GM19395 (cell line): Measurements from ENCODE around the gene IDUA.

ENCODE experiments used
- ATAC-seq: cut with Tn5 transposase; IDR thresholded peaks from one replicate; pipeline ENCODE4 v1.9.1; 2021; ENCODE audit warnings: mild to moderate bottlenecking, moderate library complexity; ENCODE audit not compliant: unreplicated experiment

The IDUA gene

DNA sequence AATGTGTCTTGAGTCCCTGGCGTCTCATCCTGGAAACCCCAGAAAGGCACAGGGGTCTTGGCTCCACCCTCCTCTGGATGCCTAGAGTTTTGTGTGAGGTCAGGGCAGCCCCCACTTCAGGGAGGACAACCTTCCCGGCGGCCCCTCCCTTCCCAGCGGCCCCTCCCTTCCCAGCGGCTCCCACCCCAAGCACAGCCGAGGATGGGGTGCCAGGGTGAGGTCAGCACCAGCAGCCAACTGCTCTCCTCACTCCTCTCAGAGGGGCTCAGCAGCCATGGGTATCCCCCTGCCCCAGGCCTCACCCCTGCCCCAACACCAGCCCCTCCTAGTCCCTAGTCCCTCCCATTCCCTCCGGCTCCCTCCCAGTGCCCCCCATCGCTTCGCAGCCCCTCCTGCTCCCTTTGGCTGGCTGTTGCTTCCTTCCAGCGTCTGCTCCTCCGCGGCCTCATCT is 30.9 kb upstream of the IDUA start:
- ATAC-seq: no peak

DNA sequence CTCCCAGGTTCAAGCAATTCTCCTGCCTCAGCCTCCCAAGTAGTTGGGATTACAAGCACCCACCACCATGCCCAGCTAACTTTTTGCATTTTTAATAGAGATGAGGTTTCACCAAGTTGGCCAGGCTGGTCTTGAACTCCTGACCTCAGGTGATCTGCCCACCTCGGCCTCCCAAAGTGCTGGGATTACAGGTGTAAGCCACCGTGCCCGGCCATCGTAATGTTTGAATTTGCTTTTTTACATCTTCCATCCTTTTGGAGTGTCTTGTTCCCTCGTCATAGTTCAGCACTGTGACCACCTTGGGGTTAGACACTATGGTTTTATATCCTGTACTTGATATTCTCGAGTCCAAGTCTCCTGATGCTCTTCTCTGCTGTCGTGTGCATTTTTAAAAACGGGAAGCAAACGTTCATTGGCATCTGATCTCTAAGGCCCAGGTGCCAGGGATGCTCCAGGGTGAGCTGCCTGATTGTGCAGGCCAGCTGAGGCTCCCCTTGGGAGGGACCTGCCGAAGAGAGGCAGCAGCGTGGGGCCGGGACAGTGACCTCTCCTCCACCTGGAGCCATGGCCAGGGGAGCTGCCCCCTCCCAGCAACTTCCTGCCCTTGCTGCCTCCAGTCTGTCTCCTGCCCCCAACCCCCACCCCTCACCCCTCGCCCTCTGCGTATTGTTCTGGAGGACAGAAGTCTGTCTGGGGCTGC is 30.2 kb upstream of the IDUA start:
- ATAC-seq: no peak

DNA sequence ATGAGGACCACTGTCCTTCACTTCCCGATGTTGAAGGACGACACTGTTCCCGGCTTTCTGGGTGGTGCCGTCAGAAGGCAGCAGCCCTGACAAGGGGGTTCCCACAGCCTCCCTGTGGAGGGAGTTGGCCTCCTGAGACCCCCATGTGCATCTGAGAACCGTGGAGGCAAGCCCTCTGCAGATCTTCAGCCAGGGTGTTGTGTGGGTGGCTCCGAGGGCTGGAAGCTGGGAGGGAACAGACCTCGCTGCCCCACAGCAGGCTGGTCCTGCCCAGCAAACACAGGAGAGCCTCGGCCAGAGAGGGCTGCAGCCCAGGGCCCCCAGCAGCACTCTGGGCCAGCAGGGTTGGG is 29.6 kb upstream of the IDUA start:
- ATAC-seq: no peak

DNA sequence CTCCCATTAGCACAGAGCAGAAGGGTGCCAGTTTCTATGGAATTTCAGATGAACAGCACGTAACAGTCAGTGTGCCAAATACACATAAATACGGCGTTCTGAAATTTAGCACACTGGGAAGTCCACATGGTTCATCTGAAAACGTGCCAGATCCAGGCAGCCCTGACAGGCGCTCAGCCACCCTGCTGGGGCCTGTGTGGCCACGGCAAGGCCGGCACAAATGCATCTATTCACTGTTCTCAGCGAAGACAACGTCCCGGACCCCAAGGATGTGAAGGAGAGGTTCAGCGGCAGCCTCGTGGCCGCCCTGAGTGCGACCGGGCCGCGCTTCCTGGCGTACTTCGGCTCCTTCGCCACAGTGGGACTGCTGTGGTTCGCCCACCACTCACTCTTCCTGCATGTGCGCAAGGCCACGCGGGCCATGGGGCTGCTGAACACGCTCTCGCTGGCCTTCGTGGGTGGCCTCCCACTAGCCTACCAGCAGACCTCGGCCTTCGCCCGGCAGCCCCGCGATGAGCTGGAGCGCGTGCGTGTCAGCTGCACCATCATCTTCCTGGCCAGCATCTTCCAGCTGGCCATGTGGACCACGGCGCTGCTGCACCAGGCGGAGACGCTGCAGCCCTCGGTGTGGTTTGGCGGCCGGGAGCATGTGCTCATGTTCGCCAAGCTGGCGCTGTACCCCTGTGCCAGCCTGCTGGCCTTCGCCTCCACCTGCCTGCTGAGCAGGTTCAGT is 29.1 kb upstream of the IDUA start:
- no peak for ATAC-seq

DNA sequence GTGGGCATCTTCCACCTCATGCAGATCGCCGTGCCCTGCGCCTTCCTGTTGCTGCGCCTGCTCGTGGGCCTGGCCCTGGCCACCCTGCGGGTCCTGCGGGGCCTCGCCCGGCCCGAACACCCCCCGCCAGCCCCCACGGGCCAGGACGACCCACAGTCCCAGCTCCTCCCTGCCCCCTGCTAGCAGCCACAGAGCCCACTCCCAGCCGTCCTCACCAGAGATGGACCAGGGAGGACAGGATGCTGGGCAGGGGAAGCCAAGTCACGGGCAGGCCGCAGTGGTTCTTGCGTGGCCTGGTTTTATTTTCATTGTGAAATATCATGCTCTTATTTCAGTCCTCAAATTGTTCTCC is 28.6 kb upstream of the IDUA start:
- ATAC-seq: no peak

DNA sequence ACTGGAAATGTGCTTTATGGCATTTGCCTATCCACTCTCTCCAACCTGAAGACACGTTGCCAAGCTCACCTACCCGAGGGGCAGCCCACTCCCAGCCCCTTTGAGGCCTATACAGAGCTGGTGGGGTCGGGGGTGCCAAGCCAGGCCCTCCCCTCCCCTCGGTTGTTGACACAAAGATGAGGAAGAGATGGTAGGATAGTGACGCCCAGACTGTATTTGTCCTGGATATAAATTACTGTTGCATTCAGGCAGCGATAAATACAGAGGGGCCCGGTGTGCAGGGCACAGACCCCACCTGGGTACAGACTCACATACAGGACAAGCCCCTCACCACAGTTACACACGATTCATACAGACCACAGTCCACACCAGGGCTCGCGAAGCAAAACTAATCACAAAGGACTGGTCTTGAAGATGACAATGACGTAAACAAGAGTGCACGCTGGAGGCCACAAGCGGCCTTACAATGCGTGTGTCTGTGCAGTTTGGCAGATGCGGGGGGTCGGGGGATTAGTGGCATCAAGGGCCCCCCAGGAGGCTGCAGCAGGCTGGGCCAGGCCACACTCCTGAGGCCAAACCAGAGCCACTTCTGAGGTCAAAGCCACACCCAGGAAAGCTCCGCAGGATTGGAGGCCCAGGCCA is 28.0 kb upstream of the IDUA start:
- no peak for ATAC-seq

DNA sequence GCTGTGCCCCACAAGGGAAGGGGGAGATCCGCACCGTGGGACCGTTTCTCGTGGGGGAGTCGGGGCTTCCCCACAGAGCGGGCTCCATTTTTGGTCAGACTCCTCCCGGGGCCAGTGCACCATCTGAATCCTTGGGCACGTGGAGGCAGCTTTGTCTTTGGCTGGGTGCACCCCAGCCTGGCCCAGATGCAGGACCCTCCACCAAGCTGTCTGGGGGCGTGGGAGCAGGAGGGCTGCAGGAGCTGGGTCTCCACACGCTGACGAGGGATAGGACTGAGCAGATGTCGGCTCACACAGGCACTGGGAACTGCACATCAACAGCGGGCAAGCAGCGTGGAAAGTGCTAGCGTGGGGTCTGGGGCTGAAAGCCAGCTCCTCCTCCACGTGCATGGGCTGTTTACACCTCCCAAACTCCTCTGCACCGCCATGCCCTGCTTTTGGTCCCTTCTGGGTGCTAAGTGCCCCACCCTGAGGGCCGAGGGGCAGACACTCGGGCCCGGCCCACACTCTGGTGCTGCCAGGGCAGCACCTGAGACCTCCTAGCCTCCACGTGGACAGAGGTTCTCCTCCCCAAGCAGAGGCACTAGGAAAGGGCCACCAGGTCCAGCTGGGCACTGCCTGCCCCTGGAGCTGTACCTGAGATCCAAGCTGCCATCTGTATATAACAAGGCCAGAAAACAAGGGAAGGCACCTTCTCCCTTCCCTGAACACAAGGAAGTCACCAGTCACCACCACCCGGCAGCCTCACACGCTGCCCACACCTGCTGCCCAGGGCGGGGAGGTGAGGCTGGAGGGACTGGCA is 27.3 kb upstream of the IDUA start:
- no peak for ATAC-seq

DNA sequence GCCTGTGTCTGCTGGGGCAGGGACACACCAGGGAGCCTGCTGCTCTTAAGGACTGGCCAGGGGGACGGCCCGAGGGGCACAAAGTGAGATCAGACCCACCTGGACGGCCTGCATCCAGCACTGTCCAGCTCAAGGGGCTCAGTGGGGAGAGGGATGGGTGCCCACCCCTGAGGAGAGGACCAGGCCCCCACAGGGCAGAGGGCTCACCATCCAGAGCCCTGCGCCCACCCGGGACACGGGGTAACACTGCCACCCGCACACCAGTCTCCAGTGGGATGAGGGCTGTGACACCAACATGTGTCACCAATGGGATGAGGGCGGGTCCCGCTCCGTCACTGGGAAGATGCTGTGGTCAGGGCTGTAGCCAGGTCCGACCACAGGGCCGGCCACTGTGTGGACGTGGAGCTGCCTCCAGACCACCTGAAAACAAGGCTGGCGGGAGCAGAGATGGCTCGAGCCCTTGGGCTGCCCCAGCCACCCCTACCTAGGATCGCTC is 26.7 kb upstream of the IDUA start:
- no peak for ATAC-seq

DNA sequence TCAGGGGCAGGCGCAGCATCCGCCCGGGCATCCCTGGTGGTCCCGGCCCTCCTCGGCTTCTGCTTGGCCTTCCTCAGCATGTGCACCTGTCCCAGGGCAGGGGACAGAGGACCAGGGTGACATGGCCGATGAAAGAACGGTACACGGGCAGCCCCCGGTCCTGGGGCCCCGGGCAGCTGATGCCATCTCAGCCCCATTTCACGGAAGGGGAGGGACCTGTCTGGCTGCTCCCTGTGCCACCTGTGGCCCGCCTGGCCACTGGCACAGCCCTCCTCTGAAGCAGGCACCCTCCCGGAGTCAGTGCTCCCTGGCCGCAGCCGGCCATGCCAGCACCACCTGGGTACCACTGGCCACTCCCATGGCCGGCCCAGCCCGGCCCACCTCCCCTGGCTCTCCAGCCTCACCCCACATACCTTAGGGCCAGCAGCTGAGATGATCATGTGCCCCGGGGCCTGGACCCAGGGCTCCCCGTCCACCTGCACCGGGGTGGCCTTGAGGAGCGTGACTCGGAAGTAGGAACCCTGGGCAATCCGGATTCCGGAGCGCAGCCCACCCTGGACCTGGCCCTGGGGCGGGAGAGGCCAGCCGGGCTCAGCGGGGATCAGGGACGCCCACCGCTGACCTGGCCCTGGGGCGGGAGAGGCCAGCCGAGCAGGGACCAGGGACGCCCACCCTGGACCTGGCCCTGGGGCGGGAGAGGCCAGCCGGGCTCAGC is 26.1 kb upstream of the IDUA start:
- no peak for ATAC-seq

DNA sequence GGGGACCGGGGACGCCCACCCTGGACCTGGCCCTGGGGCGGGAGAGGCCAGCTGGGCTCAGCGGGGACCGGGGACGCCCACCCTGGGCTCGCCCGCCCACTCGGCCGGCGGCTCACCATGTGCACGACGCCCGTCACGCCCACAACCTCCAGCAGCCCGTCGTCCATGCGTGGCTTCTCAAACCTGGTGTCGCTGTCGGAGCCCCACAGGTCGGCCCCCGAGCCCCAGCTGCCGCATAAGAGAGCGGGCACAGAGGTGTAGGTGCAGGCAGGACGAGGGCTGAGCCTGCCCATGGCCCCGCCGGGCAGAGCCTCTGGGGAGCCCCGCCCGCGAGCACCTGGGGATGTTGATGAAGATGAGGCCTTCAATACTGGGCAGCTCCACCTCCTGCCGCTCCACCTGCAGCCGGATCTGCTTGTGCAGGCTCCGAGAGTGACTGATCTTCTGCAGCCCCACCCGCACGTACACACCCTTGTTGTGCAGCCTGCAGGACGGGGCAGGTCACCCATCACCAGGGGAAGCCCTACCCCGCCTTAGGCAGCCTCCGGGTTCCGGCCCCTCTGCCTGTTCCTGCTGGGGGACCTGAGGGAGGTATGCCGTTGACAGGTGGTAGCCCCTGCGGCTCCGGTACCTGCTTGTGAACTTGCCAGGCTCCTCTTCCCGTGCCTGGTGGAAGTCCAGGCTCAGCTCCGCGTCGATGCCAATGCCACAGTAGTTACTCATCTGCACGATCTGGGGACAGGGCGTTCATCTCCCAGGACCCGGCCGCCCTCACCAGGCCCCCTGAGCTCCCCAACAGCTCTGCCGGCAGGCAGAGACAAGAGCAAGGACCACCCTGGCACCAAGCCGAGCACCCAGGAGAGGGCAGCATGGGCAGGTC is 25.3 kb upstream of the IDUA start:
- ATAC-seq: no peak

DNA sequence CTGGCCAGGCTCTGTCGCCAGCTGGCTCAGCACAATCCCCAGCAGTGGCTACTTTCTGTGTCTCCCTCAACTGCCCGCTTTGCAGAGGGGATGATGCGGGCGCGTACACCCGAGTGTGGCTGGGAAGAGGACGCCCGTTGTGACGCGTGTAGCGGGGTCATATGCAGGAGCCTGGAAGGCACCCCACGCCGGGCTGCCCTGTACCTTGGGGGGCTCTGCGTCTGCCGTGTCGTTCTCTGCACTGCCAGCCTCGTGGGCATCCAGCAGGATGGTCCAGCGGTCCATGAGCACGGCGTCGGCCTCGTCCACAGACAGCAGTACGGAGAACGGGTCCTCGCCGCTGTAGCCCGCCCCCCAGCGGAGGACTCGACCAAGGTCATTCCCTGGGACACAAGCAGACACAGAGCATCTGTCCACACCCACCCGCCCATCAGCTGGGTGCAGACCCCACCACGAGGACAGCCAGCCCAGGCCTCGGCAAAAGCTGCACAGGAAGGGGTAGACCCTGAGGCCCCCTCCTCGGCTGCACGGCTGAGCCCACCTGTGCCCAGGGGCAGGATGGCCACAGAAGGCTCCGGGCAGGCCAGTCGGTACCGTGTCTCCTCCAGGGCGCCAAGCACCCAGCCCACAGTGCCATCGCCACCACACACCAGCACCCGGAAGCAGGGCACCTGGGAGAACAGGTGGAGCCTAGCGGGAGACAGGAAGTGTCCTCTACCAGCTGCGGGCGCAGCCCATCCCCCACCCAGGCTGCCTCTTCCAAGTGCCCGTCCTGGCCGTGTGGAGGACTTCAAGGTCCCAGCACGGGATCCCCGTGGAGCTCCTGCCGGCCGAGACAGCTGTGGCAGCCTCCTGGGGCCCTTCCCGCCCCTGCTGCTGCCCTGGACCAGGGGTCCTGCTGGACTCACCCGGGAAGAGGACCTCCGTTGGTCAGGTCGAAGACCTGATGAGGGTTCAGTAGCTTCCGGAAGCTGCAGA is 24.3 kb upstream of the IDUA start:
- ATAC-seq: no peak

DNA sequence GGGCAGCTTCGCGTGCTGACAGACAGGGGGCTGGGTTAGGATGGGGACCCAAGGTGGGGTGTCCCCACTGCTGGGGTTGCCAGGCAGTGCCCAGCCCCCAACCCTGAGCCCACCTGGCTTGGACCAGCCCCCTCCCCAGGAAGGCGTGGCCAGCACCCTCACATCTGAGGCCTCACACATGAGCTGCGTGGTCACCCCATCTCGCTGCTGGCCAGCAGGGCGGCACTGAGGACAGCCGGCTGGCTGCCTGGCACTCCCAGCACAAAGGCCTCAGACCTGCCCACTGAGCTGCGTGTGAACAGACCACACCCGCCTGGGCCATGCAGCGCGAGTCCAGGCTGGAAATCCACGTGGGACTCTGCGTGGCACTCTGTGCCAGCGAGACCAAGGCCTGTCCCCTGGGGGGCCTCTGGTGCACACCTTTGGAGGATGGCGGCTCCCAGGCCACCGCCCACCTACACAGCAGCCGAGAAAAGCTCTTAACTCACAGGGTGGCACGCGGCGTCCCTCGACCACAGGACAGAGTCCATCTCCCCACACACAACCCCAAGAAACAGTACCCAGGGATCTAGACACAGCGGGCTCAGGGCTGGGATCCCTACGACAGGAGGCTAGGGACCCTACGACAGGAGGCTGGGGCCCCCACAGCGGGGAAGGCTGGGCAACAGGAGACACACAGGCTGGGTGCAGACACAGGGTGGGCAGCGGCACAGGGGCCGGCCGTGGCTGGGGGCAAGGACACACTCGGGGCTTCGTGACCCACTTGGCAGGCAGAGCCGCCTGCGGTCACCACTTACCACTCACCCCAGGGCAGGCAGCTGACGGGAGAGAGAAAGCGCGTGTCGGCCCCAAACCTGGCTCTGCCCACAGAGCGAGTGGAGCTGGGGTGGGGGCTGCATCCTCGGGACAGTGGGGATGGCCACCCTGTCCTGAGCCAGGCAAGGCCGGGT is 23.3 kb upstream of the IDUA start:
- no peak for ATAC-seq

DNA sequence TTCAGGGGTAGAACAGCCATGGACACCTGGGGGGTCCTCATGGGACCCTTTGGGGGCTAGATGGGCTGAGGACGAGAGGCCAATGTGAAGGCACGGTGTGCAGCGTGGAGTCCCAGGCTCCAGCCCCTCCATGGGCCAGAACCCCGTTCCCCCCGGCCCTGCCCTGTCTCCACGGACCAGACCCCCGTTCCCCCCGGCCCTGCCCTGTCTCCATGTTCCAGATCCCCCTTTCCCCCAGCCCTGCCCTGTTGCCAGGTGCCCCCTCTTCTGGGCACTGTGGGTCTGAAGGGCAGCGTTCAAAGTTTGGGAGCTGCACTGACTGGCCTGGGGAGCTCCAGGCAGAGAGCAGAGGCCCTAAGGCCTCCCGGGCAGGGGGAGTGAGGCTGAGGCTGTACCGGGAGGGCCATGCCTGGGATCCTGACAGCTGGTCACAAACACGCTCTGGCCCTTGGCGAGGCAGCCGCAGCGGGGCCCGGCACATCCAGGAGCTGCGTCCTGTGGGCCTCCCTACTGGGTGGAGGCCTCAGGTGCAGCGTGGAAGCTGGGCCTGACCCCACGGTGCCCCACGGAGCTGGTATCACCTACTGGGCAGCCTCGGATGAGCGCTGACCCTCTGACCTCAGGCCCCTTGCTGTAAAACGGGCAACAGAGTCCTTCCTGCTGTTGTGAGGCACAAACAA is 22.4 kb upstream of the IDUA start:
- ATAC-seq: no peak

DNA sequence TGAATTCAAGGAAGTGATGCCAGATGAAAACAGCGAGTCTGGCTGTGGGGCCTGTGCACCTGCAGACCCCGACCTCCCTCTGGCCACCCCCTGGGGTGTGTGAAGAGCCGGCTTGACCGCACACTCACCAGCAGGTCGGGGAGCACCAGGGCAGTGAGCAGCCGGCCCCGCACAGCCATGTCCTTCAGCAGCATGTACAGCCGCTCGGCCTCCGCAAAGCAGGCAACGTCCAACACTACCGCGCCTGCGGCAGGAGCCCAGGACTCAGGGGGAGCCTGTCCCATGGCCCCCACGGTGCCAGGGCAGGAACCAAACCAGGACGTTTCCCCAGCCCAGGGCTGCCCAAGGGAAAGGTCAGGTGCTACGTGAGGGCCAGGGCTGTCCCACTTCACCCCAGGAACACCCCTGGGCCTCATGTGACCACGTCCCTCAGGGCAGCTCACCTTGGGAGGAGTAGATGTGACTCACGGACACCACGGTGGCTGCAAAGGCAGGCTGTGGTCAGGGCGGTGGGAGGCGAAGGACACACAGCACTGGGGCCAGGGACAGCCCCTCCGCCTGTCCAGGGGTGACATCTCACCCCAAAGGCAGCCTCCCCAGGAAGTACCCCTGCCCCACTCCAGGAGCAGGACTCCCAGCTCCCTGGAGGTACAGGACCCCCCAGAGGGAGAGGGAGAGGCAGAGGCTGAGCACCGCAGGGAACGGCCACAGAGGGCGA is 21.6 kb upstream of the IDUA start:
- no peak for ATAC-seq

DNA sequence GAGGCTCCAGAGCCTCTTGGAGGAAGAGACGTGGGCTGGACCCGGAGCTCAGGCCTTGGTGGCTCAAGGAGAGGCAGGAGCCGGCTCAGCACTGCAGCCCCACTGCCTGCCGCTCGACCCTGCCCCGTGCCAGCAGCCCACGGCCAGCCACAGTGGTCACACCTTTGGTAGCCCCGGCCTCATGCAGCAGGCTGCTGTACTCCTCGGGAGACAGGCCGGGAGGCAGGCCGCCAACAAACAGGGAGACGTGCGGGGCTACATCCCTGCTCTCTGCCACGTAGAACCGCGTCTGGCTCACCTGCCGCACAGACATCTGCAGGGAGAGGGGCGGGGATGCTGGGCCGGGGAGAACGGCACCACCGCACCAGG is 21.1 kb upstream of the IDUA start:
- ATAC-seq: no peak
